ACHN (cell line): ENCODE results near the gene LCMT2.

Experiments used
- DNase-seq: peaks from one replicate; pipeline ENCODE4 v3.0.0-alpha.2; 2015
- in situ Hi-C: cut with HindIII; loops from 2 replicates; pipeline ENCODE4 v1.10.0; 2017; ENCODE audit warnings: low sequenced_read_pairs, low pct_ligation_motif_present, low pct_unique_long_range_greater_than_20kb

Gene LCMT2

DNA sequence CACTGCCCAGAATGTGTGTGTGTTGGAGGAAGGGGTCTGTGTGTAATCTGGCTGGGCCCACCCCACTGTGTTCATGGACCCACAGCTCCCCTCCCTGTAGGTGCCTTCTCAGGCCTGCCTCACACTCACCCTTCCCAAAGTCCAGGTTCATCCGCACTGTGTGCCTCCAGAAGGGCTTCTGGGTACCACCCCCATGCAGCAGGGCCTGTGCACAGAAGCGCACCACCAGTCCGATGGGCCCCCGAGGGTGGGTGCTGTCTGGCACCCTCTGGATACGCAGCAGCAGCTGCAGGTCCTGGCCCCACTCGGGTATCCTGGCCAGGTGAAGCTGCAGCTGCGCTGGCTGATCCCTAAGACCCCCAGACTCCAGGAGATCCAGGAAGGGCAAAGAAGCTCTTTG lies 50.9 kb downstream of the LCMT2 start:
- no peak for DNase-seq
- in situ Hi-C loops, result no loop called here

- no peak for DNase-seq
- in situ Hi-C loops, result no loop called here
Measured at GRCh38 chr15:43278869-43279268, 51.5 kb downstream of the LCMT2 start.

- in situ Hi-C loops, result no loop called here
Measured at GRCh38 chr15:43277901-43278300, 52.5 kb downstream of the LCMT2 start.

GRCh38 chr15:43277231-43277823 lies 53.0 kb downstream of the LCMT2 start:
- in situ Hi-C loops, result no loop called here

More at GRCh38 chr15:43277901-43278300, 52.5 kb downstream of the LCMT2 start:
- no peak for DNase-seq

GRCh38 chr15:43276563-43277200 lies 53.7 kb downstream of the LCMT2 start:
- no peak for DNase-seq
- in situ Hi-C loops, result no loop called here

More at GRCh38 chr15:43277231-43277823, 53.0 kb downstream of the LCMT2 start:
- no peak for DNase-seq

GRCh38 chr15:43275740-43276562 lies 54.4 kb downstream of the LCMT2 start:
- no peak for DNase-seq
- in situ Hi-C loops, result no loop called here

DNA sequence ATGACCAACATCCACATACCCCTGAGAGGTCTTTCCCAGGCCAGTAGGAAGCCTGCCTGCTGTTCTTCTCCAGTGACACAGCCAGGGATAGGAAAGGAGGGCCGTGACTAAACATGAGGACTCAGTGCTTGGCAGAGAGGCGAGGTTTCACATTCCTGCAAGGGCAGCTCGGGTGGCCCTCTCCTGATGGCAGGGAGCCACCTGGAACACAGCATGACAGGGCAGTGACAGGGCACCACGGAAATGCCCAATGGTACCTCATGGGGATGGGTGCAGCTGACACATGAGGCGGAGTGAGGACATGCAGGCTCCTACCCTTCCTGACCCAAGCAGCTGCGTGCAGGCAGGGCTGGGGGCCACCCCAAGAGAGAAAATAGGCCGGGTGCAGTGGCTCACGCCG lies 56.2 kb downstream of the LCMT2 start:
- in situ Hi-C loops, result no loop called here
- no peak for DNase-seq
